ENCODE results near the gene WDFY4. TPM values are rescaled to one million over a fixed set of nuclear protein-coding genes. Genes with fewer than 3 reads are reported as not detected.

The WDFY4 gene
- total RNA-seq, 2 experiments from 2014 or later: 0.11 TPM; not detected in 1

- ChIA-PET POLR2A (no interaction called here), CTCF (no interaction called here)
Measured at GRCh38 chr10:48683424-48683823, 1.2 kb upstream of the WDFY4 start.

GRCh38 chr10:48683868-48684267, 805 bp upstream of the WDFY4 start:
- POLR2A ChIA-PET: no interaction called here
- CTCF ChIA-PET: no interaction called here

- POLR2A ChIA-PET: no interaction called here
- CTCF ChIA-PET: no interaction called here
Measured at GRCh38 chr10:48684463-48684791, 246 bp upstream of the WDFY4 start.

- CTCF ChIA-PET: no interaction called here
Measured at GRCh38 chr10:48685731-48686130, 1.1 kb downstream of the WDFY4 start.

GRCh38 chr10:48690791-48691660, 6.4 kb downstream of the WDFY4 start:
- POLR2A ChIA-PET: no interaction called here
- CTCF ChIA-PET: no interaction called here

More at GRCh38 chr10:48685731-48686130, 1.1 kb downstream of the WDFY4 start:
- POLR2A ChIA-PET: no interaction called here

GRCh38 chr10:48691812-48692528, 7.3 kb downstream of the WDFY4 start:
- ChIA-PET CTCF (no interaction called here), POLR2A (no interaction called here)

- ChIA-PET POLR2A (no interaction called here), CTCF (no interaction called here)
Measured at GRCh38 chr10:48692748-48693147, 8.1 kb downstream of the WDFY4 start.

- CTCF ChIA-PET: no interaction called here
- POLR2A ChIA-PET: no interaction called here
Measured at GRCh38 chr10:48693206-48693605, 8.5 kb downstream of the WDFY4 start.

- ChIA-PET CTCF (no interaction called here), POLR2A (no interaction called here)
Measured at GRCh38 chr10:48694371-48695030, 9.8 kb downstream of the WDFY4 start.

- CTCF ChIA-PET: no interaction called here
- POLR2A ChIA-PET: no interaction called here
Measured at GRCh38 chr10:48695636-48696534, 11.2 kb downstream of the WDFY4 start.

GRCh38 chr10:48696535-48696873, 11.8 kb downstream of the WDFY4 start:
- POLR2A ChIA-PET: no interaction called here
- CTCF ChIA-PET: no interaction called here

GRCh38 chr10:48697091-48697490, 12.4 kb downstream of the WDFY4 start:
- POLR2A ChIA-PET: no interaction called here

GRCh38 chr10:48697821-48698764, 13.4 kb downstream of the WDFY4 start:
- POLR2A ChIA-PET: no interaction called here
- CTCF ChIA-PET: no interaction called here

More at GRCh38 chr10:48697091-48697490, 12.4 kb downstream of the WDFY4 start:
- CTCF ChIA-PET: no interaction called here

GRCh38 chr10:48699011-48699627, 14.4 kb downstream of the WDFY4 start:
- ChIA-PET CTCF (no interaction called here), POLR2A (no interaction called here)

GRCh38 chr10:48700071-48700470, 15.4 kb downstream of the WDFY4 start:
- POLR2A ChIA-PET: no interaction called here

GRCh38 chr10:48700493-48700892, 15.8 kb downstream of the WDFY4 start:
- ChIA-PET POLR2A (no interaction called here), CTCF (no interaction called here)

More at GRCh38 chr10:48700071-48700470, 15.4 kb downstream of the WDFY4 start:
- CTCF ChIA-PET: no interaction called here

- ChIA-PET POLR2A (no interaction called here), CTCF (no interaction called here)
Measured at GRCh38 chr10:48701139-48701901, 16.6 kb downstream of the WDFY4 start.

GRCh38 chr10:48701941-48702340, 17.3 kb downstream of the WDFY4 start:
- CTCF ChIA-PET: no interaction called here
- POLR2A ChIA-PET: no interaction called here
